GM21360 (cell line): Measurements from ENCODE around the gene DENND5B.
"Not testable (repeated sequence)": the region's sequence is repeated elsewhere in the genome, so short reads cannot be mapped to it uniquely, and the experiment has no call there.

Experiments
- ATAC-seq: cut with Tn5 transposase; IDR thresholded peaks from one replicate; pipeline ENCODE4 v1.9.1; 2021; ENCODE audit warnings: mild to moderate bottlenecking, moderate library complexity; ENCODE audit not compliant: unreplicated experiment

DENND5B gene

GRCh38 chr12:31560516-31560915 is 30.4 kb downstream of the DENND5B start:
- no peak for ATAC-seq

- no peak for ATAC-seq
Measured at GRCh38 chr12:31558521-31558920, 32.4 kb downstream of the DENND5B start.

DNA sequence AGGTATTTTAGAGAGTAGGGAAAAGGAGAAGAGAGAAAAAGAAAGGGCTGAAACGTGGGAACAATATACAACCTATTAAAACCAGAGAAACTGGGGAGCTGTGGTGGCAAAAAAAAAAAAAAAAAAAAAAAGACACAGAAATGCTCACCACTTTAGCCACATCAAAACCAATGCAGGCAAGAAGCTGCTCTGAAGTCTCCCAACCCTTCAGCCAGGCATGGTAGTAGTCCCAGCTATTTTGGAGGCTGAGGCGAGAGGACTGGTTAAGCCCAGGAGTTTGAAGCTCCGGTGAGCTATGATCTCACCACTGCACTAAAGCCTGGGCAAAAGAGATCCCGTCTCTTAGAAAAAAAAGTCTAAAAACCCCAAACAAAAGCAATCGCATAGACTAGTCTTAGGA is 33.2 kb downstream of the DENND5B start:
- no peak for ATAC-seq

- ATAC-seq, result not testable (repeated sequence)
Measured at GRCh38 chr12:31555466-31555865, 35.5 kb downstream of the DENND5B start.

GRCh38 chr12:31550590-31550989 is 40.3 kb downstream of the DENND5B start:
- not testable (repeated sequence) for ATAC-seq

GRCh38 chr12:31536672-31537071 is 54.3 kb downstream of the DENND5B start:
- ATAC-seq, result no peak

GRCh38 chr12:31533470-31533869 is 57.5 kb downstream of the DENND5B start:
- ATAC-seq, result no peak

DNA sequence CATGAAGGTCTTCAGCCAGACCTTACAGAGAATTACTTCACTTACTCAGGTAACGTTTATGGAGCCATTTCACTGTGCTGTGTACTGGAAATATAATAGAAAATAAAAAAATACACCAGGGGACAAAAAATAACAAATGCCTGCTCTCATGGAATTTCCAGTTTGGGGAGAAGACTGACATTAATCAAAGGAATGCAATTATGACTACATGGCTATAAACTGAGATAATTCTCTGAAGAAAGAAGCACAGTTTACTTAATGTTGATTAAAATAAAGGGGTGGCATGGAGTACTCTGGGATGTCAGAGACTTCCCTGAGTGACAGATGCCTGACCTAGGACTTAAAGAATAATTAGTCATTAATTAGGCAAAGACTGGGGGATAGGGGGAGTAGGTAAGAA is 59.0 kb downstream of the DENND5B start:
- no peak for ATAC-seq

- no peak for ATAC-seq
Measured at GRCh38 chr12:31528095-31528494, 62.8 kb downstream of the DENND5B start.

- ATAC-seq, result no peak
Measured at GRCh38 chr12:31527083-31527482, 63.9 kb downstream of the DENND5B start.

- no peak for ATAC-seq
Measured at GRCh38 chr12:31526158-31526546, 64.8 kb downstream of the DENND5B start.

DNA sequence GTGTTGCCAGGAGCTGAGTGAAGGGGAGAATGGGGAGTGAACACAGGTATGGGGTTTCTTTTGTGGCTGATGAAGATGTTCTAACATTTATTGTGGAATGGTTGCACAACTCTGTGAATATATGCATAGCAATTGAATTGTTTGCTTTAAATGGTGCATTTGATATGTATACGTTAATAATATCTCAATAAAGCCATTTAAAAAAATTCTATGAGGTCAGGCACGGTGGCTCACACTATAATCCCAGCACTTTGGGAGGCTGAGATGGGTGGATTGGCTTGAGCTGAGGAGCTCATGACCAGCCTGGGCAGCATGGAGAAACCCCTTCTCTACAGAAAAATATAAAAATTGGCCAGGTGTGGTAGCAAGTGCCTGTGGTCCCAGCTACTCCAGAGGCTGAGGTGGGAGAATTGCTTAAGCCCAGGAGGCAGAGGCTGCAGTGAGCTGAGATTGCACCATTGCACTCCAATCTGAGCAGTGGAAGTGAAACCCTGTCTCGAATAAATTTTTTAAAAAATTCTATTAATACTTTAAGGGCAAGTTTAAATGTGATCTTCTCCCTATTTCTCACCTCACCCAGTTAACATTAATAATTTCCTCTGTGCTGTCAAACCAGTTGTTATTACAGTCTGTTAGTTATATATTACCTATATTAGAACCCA is 65.3 kb downstream of the DENND5B start:
- ATAC-seq, result no peak

DNA sequence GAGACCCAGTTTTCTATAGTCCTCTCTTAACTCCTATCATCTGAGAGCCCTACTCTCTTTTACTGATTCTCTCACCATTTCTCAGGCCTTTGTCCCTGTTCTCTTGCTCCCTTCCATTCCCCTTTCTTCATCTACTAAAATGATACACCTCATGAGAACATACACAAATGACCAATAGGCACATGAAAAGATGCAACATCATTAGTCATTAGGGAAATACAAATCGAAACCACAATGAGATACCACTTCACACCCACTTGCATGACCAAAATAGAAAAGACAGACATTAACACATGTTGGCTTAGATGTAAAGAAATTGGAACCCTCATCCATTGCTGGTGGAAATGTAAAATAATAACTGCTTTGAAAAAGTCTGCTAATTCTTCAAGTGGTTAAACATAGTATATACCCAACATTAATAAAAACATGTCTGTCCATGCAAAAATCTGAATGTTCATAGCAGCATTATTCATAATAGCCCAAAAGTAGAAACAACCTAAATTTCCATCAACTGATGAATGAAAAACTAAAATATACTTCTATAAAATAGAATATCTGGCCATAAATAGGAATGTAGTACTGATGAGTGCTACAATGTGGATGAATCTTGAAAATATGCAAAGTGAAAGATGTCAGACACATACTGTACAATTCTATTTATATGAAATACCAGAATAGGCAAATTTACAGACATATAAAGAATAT is 66.0 kb downstream of the DENND5B start:
- ATAC-seq, result peak; percentile 88

- no peak for ATAC-seq
Measured at GRCh38 chr12:31523306-31523705, 67.6 kb downstream of the DENND5B start.

- no peak for ATAC-seq
Measured at GRCh38 chr12:31522607-31523006, 68.3 kb downstream of the DENND5B start.

- ATAC-seq, result no peak
Measured at GRCh38 chr12:31521964-31522363, 69.0 kb downstream of the DENND5B start.

GRCh38 chr12:31519511-31519910 is 71.4 kb downstream of the DENND5B start:
- ATAC-seq, result no peak

GRCh38 chr12:31518680-31519227 is 72.2 kb downstream of the DENND5B start:
- no peak for ATAC-seq

GRCh38 chr12:31517994-31518393 is 72.9 kb downstream of the DENND5B start:
- ATAC-seq, result no peak

DNA sequence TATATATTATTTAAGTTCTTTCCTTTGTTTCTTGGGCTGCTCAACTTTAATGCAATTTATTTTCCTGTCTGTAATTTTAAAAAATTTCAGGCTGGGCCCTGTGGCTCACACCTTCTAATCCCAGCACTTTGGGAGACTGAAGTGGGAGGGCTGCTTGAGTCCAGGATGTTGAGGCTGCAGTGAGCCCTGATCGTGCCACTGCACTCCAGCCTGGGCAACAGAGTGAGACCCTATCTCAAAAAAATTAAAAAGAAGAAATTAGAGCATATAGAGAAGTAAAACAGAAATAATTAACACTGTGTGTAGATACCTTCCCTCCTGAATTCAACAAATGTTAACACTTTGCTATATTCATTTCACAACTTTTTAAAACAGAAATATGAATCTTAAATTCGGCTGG is 74.2 kb downstream of the DENND5B start:
- ATAC-seq, result no peak

DNA sequence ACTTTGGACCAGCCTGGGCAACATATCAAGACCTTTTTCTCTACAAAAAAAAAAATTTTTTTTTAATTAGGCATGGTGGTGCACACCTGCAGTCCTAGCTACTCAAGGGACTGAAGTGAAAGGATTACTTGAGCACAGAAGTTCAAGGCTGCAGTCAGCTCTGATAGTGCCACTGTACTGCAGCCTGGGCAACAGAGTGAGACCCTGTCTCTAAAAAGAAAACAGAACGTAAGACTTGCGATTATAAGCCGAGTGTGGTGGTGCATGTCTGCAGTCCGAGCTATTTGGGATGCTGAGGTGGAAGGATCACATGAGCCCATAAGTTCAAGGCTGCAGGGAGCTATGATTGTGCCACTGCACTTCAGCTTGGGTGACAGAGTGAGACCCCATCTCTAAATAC is 76.0 kb downstream of the DENND5B start:
- ATAC-seq, result no peak

DNA sequence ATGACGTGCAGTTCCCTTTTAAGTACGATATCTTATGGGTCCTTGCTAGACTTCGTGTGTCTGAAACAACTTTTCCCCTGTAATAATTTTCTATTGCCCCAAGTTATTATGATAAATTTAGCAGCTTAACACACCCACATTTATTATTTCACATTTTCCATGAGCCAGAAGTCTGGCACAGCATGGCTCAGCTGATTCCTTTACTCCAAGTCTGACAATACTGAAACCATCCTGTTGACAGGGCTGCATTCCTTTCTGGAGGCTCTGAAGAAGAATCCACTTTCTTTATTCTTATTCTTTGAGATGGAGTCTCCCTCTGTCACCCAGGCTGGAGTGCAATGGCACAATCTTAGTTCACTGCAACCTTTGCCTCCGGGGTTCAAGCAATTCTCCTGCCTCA is 80.9 kb downstream of the DENND5B start:
- ATAC-seq, result no peak
